Fibroblast of skin of left biceps (primary cell): ENCODE results near the gene ZNF740.
A peak's percentile ranks its signal among the peaks of the same experiment; 100 is the strongest.
"Not testable (repeated sequence)": the region's sequence is repeated elsewhere in the genome, so short reads cannot be mapped to it uniquely, and the experiment has no call there.

Experiments used
- DNase-seq, 2 experiments: peaks; one replicate each; pipeline ENCODE4 v3.0.0-alpha.2; 2013; ENCODE audit warnings: low read depth in 2 of 2

The ZNF740 gene

GRCh38 chr12:53180220-53180930 is at the start of gene ZNF740, which contains the start of gene CSAD:
ZNF740 (plus strand) TSS chr12:53180722; CDS start chr12:53181984, 1,262 bp downstream.
CSAD (minus strand) TSS chr12:53180925; CDS start chr12:53173470, 7,455 bp downstream.
- peak; percentile 94 to 95 for DNase-seq

DNA sequence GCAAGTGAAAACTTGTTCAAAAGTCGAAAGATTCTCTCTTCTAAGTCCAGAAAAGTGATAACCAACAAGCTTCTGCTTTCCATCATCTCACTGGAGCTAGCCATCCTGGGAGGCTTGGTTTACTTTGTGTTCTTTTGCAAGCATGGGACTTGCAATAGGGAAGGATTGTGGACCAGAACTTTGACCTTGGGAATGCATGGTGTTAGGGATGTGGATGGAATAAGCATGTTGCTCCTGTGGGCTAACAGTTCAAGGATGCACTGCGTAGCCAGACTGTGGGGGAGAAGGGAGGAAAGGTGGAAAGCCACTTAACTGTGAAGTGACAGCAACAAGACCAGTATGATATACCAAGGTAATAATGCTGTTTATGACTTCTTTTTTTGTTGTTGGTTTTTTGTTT is 48.7 kb upstream of the ZNF740 start:
- DNase-seq = no peak

GRCh38 chr12:53133722-53134121 is 46.8 kb upstream of the ZNF740 start:
- no peak for DNase-seq

DNA sequence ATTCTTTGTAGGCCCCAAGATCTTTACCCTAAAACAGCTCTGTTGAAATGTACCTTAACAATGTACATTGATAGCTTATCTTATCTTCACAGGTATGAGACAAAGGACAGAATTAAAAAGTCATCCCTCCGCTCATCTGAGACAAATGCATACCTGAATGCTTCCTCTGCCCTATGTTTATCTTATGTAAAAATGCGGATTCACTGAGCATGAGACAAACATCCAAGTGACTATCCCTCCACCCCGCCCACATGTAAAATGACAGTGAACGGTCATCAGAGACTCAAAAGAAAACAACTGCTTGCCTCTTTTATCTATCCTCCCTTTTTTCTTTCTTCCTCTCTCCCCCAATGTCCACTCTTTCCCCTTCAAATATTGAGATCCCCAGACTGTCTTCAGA is 37.2 kb upstream of the ZNF740 start:
- DNase-seq = no peak

DNA sequence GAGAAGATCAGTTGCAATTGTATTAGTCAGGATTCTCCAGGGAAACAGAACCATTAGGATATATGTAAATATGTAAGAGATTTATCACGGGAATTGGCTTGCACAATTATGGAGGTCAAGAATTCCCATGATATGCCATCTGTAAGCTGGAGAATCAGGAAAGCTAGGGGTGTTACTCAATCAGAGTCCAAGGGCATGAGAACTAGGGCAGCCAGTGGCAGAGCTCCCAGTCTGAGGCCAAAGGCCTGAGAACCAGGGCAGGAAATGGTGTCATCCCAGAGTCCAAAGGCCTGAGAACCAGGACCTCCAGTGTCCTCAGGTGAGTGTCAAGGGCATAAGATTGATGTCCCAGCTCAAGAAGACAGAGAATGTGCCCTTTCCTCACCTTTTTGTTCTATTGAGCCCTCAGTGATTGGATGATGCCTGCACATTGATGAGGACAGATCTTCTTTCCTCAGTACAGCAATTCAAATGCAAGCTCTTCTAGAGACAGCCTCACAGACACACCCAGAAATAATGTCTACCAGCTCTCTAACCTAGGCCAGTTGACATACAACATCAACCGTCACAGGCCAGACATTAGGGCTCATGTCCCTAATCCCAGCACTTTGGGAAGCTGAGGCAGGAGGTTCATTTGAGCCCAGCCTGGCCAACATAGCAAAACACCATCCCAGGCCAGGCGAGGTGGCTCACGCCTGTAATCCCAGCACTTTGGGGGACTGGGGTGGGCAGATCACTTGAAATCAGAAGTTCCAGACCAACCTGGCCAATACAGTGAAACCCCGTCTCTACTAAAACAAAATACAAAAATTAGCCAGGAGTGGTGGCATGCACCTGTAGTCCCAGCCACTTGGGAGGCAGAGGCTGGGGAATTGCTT is 34.9 kb upstream of the ZNF740 start:
- no peak for DNase-seq

DNA sequence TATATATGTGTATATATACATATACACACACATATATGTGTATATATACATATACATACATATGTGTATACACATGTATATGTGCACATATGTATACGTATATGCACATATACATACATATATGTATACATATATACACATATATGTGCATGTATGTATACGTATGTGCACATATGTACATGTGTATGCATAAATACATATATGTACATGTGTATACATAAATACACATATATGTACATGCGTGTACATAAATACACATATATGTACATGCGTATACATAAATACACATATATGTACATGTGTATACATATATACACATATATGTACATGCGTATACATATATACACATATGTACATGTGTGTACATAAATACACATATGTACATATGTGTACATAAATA is 33.3 kb upstream of the ZNF740 start:
- DNase-seq = no peak

DNA sequence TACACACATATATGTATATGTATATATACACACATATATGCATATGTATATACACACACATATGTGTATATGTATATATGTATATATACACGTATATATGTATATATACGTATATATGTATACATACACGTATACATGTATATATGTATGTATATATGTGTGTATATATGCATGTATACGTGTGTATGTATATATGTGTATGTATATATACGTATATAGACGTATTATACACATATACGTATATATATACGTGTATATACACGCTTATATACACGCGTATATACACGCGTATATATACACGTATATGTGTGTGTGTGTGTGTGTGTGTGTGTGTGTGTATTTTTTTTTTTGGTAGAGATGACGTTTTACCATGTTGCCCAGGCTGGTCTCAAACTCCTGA is 32.9 kb upstream of the ZNF740 start:
- no peak for DNase-seq

DNA sequence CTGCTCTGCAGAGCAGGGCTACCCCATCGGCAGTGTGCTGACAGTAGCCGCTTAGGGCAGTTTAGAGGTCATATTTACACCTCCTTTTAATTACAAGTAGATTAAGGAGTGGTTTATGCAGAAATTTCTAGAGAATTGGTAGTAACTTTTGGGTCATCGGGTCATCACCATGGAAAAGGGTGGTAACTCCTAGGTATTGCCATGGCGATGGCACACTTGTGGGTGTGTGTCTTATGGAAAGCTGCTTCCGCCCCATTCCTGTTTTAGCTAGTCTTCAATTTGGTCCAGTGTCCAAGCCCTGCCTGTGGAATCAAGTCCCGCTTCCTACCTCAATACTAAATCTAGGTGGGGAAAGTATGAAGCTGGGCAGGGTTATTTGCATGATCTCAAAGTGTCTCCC is 29.5 kb upstream of the ZNF740 start:
- DNase-seq = no peak

- no peak for DNase-seq
Measured at GRCh38 chr12:53152390-53152789, 28.1 kb upstream of the ZNF740 start.

GRCh38 chr12:53159195-53159839 is 21.2 kb upstream of the ZNF740 start:
- peak in 1 of 2 experiments; percentile 46 for DNase-seq

- no peak for DNase-seq
Measured at GRCh38 chr12:53160000-53160399, 20.5 kb upstream of the ZNF740 start.

DNA sequence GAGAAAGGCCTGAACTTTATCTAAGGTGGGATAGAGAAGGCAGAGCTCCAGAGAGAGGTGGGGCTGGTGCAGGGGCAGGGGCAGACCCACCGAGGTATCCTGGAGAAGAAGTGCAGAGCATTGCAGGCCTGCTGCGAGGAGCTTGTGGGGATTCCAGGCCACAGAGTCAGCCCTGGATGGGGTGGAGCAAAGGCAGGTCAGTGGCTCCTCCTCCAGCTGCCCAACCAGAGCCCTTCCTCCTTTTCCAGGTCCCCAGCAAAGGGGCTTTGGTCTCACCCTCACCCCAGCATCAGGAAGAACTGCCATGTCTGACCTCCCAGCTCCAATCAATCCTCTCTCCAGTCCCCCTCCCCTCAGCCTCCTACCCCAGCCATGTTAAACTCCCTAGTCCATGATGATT is 19.8 kb upstream of the ZNF740 start:
- DNase-seq = no peak

GRCh38 chr12:53161119-53161911 is 19.2 kb upstream of the ZNF740 start:
- DNase-seq = no peak

DNA sequence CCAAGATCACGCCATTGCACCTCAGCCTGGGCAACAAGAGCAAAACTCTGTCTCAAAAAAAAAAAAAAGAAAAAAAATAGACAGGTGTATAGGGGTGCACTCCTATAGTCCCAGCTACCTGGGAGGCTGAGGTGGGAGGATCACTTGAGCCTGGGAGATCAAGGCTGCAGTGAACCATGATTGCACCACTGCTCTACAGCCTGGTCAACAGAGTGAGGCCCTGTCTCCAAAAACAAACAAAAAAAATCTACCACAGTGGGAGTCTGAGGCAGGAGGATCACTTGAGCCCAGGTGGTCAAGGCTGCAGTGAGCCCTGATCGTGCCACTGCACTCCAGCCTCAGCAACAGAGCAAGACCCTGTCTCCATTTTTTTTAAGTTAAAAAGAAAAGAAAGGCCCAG is 17.5 kb upstream of the ZNF740 start:
- DNase-seq = not testable (repeated sequence)

- no peak for DNase-seq
Measured at GRCh38 chr12:53166837-53167236, 13.7 kb upstream of the ZNF740 start.

DNA sequence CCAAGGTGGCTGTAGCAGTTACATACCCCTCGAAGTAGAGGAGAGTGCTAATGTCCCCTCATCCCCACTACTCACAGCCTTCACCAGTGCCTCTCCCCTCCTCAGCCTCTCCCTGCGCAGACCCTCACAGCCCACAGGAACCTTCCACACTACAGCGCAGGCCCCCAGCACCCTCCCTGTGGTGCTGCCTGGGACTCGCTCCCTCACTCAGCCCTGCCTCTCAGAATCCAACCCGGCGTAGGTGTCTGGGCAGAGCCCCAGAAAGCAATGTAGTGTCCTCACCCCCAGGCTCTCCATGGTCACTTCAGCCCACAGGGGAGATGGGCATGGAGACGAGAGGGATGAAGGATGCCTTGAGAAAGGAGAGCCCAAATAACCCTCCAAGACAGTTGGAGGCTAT is 10.9 kb upstream of the ZNF740 start:
- no peak for DNase-seq

- DNase-seq = no peak
Measured at GRCh38 chr12:53170215-53170614, 10.3 kb upstream of the ZNF740 start.

DNA sequence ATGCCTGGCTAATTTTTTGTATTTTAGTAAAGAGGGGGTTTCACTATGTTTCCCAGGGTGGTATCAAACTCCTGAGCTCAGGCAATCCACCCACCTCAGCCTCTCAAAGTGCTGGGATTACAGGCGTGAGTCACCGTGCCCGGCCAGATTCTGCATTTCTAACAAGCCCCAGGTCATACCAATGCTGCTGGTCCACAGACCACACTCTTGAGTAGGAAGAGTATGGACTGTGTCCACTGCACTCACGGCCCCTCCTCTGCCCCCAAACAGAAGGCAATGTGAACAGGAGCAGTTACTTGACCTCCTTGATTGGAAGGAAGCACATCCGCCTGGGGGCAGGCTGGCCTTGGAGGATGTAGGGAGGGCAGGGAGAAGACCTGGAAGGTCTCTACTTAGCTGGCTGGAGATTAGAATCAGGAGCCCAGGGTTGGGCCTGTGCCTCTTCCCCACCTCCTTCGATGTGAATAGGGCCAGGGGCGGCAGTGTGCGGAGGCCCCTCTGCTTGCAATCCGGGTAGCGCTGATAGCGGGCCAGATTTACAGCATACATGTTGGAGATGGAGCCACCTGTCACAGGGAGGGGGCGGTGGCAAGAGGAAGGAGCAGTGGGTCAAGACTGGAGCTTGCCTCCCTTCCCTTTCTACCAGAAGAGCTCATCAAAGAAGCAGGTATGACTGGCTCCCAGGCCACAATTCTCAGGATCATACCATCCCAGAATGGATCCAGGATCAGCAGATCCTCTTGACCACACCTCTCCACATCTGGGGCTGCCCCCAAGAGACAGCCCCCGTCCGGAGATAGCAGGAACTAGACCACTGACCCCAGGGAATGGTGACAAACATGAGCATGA is 9.4 kb upstream of the ZNF740 start:
- DNase-seq = no peak

DNA sequence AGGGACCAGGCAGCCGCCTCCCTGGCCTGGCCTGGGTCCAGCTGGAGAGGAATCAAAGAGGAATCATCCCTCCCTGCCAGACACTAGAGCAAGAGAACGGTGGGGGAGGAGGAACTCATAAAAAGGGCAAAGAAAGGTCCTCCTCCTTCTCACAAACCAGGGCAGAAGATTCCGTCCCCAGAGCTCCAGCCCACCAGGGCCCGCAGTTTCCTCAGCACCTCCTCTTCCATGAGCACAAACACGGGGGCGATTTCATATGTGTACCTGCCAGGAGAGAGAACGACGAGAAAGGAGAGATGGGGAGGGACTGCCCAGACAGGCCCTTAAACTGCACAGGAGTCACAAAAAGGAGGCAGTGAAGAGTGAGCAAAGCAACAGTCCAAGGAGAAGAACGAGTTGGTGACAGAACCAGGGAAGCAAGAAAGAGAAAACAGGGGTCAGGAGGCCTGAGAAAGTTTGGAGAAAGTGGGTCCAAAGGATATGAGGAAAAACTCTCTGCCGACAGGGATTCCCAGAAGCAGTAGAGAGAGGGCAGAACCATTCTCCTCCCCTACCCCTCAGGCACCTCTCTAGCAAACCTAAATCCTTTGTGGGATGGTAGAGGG is 8.7 kb upstream of the ZNF740 start:
- DNase-seq = no peak

DNA sequence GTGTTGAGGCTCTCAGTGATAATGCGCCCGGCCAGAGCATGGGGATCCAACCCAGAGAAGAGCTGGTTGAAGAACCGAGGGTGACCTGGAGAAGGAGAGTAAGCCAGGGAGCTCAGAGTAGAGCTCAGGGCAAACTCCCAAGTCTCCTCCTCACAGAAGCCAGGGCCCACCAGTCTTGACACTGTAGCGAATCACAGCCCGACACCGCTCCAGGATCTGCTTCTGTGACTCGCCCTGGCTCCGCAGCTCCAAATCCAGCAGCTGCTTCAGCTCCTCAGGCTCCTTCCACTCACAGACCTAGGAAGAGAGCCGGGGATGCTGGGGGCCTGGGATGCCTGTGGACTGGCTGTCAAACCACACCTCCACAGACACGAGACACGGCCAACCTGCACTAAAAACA is 8.2 kb upstream of the ZNF740 start:
- peak in 1 of 2 experiments; percentile 44 for DNase-seq
